NCI-H2107 (cell line): ENCODE measurements around the gene OBSCN.
"Not testable (repeated sequence)": the region's sequence is repeated elsewhere in the genome, so short reads cannot be mapped to it uniquely, and the experiment has no call there.

ENCODE experiments used
- DNase-seq: peaks from one replicate; lab custom pipeline; 2025; lab: John Stamatoyannopoulos, UW

Gene OBSCN

GRCh38 chr1:228262475-228262874 lies 54.6 kb downstream of the OBSCN start:
- DNase-seq: no peak

GRCh38 chr1:228263636-228264035 lies 55.8 kb downstream of the OBSCN start:
- DNase-seq: no peak

DNA sequence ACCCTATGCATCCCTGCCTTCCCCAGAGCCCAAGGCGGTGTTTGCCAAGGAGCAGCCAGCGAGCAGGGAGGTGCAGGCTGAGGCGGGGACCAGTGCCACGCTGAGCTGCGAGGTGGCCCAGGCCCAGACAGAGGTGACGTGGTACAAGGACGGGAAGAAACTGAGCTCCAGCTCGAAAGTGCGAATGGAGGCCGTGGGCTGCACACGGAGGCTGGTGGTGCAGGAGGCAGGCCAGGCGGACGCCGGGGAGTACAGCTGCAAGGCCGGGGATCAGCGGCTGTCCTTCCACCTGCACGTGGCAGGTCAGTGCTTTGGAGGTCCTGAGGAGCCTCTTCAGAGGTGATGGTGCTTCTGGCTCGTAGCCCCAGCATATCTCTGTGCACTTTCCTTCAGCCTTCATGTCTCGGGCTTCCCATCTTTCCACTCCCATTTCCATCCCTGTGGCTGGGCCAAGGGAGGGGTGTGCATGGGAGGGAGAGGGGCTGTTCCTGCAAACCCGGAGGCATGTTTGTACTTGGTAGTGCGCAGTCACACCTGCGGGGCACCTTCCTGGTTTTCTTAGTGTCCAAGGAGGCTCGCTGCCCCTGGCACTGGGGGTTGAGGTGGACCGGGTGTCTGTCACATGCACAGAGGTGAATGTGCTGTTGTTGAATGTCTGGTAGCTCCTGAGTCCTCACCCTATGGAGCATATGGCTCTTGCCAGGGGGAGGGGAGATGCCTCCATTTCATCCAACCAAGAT lies 56.4 kb downstream of the OBSCN start:
- DNase-seq: no peak

GRCh38 chr1:228265167-228265566 lies 57.3 kb downstream of the OBSCN start:
- DNase-seq: no peak

GRCh38 chr1:228267962-228268880 lies 60.4 kb downstream of the OBSCN start:
- DNase-seq: no peak

DNA sequence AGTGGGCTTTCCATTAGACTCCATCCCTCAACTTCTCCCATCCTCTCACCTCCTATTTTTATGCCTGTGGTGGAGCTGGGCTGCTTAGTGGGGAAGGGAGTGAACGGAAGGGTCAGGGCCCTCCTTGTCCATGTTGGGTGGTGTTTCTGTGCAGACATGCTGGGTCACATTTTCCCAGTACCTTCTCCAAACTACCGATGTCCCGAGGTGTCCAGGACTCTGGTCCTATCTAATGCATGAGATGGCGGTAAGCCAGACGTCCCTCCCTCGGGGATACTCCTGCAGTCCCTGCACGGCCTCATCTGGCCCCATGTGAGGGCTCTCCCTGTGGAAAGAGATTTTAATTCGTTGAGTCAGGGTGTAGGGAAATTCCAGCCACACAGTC lies 61.0 kb downstream of the OBSCN start:
- no peak for DNase-seq

DNA sequence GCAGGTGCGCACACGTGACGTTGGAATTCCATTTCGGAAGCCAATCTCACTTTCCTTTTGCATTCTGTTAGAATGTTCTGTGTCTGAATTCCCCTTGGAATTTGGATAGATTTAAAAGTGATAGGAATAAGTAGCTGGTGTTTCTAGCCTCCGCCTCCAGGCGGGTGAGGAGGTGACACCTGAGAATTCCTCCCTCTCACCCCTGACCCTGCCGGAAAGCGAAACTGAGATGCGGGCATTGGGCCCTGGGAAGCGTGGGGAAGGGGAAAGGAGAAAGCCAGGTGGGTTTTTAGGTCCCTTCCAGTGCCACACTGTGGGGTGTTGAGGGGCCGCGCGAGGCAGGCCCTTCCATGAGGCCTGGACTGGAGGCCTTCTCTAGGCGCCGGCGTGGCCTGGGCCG lies 61.6 kb downstream of the OBSCN start:
- DNase-seq: not testable (repeated sequence)

DNA sequence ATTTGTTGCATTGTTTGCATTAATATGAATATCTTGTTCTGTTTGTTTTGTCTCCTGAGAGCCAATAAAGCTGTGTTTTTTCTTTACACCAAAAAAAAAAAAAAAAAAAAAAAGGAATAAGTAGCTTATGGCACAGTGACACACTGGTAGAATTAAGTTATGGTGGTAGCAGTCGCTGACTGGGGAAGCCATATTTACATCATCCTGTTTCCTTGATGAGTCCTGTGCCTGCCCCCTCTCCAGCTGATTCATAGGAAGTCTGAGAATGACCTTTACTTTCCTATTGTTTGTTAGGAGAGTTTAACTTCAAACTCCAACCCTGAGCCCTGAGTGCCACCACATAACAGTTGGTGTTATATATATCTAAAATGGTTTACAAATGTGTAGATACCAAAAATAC lies 62.2 kb downstream of the OBSCN start:
- DNase-seq: no peak

DNA sequence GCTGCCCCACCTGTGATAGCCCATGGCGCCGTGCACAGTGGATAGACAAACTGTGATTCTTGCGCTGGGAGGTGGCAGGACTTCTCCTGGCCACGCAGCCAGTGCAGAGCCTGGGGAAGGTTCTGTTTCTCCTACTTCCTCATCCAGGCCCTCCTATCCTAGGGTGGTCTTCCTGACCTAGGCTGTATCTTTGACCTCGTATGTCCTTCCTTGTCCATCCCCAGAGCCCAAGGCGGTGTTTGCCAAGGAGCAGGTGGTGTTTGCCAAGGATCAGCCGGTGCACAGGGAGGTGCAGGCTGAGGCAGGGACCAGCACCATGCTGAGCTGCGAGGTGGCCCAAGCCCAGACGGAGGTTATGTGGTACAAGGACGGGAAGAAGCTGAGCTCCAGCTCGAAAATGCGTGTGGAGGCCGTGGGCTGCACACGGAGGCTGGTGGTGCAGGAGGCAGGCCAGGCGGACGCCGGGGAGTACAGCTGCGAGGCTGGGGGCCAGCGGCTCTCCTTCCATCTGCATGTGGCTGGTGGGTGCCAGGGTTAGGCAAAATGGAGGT lies 63.9 kb downstream of the OBSCN start:
- no peak for DNase-seq

GRCh38 chr1:228272331-228272791 lies 64.5 kb downstream of the OBSCN start:
- no peak for DNase-seq

DNA sequence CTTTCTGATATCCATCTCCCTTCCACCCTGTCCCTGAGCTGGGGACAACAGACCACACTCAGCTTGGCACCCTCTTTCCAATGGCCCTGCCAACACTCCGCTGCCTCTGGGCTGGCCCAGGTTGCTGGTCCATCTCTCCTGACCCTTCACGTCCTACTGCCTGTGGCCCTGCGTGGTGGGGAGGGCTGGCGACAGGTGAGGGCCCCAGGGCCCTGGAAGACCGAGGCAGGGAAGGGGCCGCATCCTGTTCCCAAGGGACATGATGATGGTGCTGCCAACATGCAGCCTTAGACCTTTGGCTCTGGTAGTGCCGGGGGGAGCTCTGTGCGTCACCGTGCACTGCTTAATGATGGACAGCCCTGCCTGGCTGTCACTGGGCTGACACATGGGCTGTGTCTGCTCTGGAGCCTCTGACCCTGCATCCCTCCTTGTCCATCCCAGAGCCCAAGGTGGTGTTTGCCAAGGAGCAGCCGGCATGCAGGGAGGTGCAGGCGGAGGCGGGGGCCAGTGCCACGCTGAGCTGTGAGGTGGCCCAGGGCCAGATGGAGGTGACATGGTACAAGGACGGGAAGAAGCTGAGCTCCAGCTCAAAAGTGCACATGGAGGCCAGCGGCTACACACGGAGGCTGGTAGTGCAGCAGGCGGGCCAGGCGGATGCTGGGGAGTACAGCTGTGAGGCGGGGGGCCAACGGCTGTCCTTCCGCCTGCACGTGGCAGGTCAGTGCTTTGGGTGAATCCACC lies 65.2 kb downstream of the OBSCN start:
- no peak for DNase-seq

GRCh38 chr1:228273720-228274451 lies 66.0 kb downstream of the OBSCN start:
- DNase-seq: no peak

- no peak for DNase-seq
These were observed 66.8 kb downstream of the OBSCN start for GRCh38 chr1:228274452-228275178.

DNA sequence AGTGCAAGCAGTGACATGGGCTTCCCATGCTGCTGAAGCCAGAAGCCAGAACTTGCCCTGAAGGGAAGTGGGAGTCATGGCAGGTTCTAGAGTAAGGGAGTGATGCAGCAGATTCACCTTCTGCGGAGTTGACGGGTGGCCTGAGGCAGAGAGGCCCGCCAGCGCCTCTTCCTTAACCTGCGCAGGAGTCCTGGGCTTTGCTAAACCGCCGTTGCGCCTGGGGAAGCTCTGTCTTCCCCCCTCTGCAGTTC lies 67.3 kb downstream of the OBSCN start:
- DNase-seq: no peak

- no peak for DNase-seq
These were observed 67.8 kb downstream of the OBSCN start for GRCh38 chr1:228275430-228276173.

DNA sequence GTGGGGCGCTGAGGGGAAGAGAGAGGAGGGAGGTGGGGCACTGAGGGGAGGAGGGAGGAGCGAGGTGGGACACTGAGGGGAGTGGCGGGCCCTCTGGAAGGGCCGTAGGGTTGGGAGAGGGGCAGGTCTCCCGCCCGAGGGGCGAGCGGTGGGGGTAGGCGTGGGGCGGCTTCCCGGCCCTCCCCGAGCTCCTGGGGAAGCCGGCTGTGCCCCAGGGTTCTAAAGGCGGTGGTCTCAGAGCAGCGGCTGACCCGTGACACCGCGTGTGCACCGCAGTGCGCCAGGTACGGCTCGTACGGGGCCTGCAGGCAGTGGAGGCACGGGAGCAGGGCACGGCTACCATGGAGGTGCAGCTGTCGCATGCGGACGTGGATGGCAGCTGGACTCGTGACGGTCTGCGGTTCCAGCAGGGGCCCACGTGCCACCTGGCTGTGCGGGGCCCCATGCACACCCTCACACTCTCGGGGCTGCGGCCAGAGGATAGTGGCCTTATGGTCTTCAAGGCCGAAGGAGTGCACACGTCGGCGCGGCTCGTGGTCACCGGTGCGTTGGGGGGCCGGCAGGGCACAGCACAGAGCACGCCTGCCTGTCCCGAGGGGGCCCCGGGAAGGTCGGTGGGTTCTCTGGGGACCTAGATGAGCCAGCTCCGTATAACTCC lies 68.5 kb downstream of the OBSCN start:
- no peak for DNase-seq

DNA sequence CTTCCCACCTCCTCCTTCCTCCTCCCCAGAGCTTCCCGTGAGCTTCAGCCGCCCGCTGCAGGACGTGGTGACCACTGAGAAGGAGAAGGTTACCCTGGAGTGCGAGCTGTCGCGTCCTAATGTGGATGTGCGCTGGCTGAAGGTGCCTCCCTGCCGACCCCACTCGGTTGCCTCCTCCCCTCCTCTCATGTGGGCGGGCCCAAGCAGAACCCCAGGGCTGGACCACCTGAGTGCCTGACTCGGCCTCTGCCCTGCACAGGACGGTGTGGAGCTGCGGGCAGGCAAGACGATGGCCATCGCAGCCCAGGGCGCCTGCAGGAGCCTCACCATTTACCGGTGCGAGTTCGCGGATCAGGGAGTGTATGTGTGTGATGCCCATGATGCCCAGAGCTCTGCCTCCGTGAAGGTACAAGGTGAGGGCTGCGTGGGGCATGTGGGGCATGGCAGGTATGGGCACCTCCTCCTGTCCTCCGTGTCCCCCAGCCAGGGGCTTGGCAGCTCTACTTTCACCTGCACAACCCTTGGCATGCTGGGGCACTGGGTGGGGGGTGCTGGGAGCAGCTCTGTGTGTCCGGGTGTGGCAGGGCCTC lies 69.2 kb downstream of the OBSCN start:
- DNase-seq: no peak

- DNase-seq: no peak
These were observed 69.9 kb downstream of the OBSCN start for GRCh38 chr1:228277491-228278431.
